ENCODE data around the gene KCNQ1.

KCNQ1 gene

GRCh38 chr11:2410616-2411015, 34.2 kb upstream of the KCNQ1 start:
- no peak for FAIRE-seq
- DNase-seq (ENCODE audit: insufficient read length, low spot score), result no peak

GRCh38 chr11:2411446-2412305, 33.1 kb upstream of the KCNQ1 start:
- DNase-seq (ENCODE audit: insufficient read length, low spot score) (no peak), FAIRE-seq (no peak)

DNA sequence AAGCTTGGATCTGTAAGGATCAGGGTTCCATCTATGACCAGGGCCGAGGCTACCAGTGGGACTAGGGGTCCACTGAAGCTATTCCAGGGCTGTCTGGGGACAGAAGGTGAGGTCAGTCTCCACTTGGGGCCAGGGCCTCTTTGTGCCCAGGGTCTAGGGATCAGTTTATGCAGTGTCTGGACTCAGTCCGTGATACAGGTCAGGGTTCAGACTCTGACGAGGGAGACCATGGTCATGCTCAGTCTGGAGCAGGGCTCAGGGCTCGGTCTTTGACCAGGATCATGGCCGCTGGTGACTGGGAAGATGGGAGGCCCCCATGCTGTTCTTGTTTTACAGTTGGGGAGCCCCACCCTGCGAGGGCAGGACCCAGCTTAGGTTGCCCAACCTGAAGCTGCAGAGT, 32.5 kb upstream of the KCNQ1 start:
- no peak for FAIRE-seq

DNA sequence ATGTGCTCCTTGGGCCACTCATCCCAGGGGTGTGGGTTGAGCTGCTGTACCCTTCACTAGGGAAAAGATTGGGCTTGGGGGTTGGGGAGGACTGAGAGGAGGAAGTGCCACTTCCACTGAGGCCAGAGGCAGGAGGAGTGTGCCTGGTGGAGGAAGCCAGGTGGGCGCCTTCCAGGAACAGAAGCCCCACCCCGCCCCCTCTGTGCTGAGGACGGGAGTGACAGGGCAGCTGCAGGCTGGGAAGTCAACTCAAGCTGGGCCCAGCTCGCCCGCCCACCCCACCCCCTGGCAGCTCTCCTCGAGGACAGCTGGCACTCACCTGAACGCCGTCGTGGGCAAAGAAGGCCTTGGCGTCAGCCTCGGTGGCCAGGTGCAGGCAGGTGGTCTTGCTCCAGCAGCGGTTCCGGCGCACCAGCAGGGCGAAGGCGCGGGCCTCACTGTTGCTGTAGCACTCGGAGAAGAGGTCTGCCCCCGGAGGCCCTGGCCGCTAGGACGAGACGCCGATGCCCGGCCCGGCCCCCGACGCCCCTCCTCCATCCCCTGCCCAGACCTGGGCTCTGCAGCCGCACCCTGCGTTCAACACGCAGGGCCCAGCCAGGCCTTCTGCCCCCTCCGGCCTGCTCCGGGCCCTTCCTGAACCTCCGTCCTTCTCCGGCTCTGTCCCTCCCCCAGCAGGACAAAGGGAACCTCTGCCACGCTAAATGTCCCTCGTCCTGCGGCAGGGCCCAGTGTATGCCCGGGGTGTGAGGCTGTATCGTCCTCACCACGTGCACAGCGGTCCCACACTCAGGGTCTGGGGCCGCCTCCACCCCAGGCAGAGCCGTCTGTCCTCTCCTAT, 30.8 kb upstream of the KCNQ1 start:
- FAIRE-seq, result no peak

More for the DNA sequence above, 32.5 kb upstream of the KCNQ1 start:
- no peak for DNase-seq (ENCODE audit: insufficient read length, low spot score)

DNA sequence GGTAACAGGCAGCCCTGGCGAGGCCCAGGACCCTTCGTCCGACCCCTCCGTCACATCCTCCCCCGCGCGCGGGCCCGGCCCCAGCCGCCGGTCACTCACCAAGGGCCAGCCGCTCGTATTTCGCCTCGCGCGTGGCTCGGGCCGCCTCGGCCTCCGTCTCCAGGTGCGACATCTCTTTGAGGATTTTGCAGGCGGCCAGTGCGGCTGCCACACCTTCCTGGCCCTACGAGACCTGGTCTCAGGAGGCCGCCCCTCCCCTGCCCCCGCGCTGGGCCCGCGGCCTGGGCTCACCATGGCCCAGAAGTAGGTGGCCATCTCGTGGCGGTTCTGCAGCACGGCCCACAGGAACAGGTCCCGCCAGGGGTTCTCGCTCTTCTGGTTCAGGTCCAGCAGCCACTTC, 30.2 kb upstream of the KCNQ1 start:
- FAIRE-seq, result no peak
- DNase-seq (ENCODE audit: insufficient read length, low spot score), result no peak

More for the DNA sequence above, 30.8 kb upstream of the KCNQ1 start:
- no peak for DNase-seq (ENCODE audit: insufficient read length, low spot score)

DNA sequence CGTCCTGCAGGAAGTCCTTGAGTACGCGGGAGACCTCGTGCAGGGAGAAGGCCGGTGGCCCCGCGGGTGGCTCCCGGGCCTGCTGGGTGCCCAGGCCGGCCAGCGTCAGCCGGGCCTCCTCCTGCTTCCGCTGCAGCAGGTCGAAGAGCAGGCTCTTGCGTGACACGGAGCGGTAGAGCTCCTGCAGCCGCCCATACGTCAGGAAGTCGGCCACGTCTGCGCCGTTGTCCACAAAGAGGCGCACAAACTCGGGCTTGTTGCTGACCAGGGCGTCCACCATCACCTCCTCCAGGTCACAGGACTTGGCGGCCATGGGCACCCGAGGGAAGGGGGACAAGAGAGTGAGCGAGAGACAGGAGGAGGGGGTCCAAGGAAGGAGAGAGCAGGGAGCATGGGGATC, 29.6 kb upstream of the KCNQ1 start:
- FAIRE-seq (no peak), DNase-seq (ENCODE audit: insufficient read length, low spot score) (no peak)

GRCh38 chr11:2415601-2416380, 29.0 kb upstream of the KCNQ1 start:
- FAIRE-seq (no peak), DNase-seq (ENCODE audit: insufficient read length, low spot score) (no peak)

- DNase-seq (ENCODE audit: insufficient read length, low spot score) (no peak), FAIRE-seq (no peak)
These were observed 28.0 kb upstream of the KCNQ1 start for GRCh38 chr11:2416765-2417164.

DNA sequence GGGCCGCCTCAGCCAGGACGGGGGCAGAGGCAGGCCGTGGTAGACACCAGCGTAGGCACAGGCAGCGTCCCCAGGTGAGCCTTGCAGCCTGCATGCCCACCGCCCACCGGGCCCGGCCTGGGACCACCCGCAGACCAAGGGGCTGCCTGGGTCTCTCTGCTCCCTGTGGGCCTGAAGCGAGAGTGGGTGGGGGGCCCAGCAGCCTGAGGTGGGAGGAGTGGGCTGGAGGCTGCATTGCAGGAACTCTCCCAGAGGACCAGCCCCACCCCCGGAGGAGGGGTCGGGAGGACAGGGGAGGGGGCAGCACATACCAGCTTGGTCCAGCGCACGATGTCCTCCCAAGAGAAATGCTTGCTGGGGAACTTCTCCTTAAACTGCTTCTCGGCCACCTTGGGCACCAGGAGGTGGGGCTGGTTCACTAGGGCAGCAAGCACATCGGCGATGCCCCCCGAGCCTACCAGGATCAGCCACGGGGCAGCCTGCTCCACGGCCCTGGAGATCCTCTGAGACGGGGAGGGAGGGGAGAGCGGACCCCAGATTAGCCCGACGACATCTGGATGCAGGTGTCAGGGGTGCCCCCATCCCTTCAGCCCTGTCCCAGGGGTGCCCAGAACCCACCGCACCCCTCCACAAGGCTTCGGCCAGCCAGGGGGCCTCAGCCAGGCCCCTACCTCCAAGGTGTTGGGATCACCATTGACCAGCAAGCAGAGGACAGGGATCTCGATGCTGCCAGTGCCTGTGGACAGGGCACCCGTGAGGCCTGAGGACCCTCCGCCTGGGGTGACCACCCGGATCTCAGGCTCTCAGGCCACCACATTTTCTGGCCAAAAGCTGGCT, 26.7 kb upstream of the KCNQ1 start:
- DNase-seq (ENCODE audit: insufficient read length, low spot score) (no peak), FAIRE-seq (no peak)

- DNase-seq (ENCODE audit: insufficient read length, low spot score) (no peak), FAIRE-seq (no peak)
These were observed 26.0 kb upstream of the KCNQ1 start for GRCh38 chr11:2418693-2419360.

- FAIRE-seq (peak; percentile 72), DNase-seq (ENCODE audit: insufficient read length, low spot score) (peak; percentile 88)
These were observed 24.9 kb upstream of the KCNQ1 start for GRCh38 chr11:2419638-2420501.

DNA sequence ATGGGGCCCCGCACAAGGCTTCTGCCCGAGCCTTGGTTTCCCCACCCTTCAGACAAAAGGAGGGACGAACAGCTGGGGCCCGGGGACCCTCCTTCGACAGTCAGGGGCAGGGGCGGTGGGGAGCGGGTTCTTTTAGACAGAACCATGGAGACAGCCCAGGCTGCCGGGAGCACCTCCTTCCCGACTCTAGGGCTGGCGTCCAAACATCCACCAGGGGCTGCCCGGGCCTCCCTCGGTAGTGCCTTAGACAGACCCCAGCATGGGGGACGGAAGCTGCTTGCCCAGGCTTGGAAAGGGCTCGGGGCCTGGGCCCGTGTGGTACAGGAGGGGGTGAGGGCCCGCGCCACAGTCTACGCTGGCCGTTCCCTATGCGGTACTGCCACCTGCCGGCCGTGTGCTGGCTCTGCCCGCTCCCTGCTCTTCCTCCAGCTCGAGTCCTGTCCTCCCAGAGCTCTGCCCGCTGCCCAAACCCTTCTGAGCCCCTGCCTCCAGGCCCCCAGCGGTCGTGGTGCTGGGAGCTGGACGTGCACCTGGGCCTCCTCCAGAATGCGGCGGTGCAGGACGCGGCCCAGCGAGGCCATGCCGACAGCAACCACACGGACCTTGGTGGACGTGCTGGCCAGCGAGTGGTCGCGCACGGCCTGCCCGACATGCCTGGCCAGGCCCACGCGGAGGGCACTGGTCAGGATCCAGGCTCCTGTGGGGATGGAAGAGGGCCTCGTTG, 24.1 kb upstream of the KCNQ1 start:
- no peak for FAIRE-seq
- DNase-seq (ENCODE audit: insufficient read length, low spot score), result peak; percentile 98

DNA sequence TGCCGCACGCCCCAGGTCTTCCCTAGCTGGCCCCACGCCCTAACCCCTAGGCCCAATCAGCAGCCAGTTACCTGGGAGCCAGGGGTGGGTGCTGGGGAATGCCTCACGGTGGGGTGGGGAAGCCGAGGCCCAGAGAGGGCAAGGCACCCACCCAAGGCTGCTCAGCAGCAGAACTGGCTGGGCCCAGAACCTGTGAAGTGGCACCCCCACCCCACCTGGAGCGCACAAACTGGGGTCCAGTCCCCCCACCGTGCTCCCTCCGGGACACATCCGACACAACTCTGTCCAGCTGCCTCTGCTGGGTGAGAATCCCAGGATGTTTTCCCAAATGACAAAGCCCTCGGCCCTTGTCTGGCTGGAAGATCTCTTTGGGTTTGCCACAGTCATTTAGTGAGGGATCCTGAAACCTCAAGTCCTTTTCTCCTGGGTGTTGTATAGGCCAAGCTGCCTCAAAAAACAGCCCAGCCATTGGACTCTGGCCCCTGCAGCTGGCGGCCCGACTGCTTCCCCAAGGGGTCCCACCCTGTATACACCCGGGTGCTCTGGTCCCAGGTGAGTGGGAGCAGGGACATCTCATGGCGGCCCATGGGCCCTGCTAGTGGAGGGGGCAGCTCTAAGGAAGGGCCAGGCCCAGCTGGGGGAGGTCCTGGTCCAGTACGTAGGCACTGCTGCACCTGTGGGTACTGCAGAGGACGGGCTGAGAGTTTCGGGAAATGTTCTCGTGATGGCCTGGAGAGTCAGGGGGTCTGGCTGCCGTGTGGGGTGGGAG, 23.4 kb upstream of the KCNQ1 start:
- no peak for DNase-seq (ENCODE audit: insufficient read length, low spot score)
- no peak for FAIRE-seq

DNA sequence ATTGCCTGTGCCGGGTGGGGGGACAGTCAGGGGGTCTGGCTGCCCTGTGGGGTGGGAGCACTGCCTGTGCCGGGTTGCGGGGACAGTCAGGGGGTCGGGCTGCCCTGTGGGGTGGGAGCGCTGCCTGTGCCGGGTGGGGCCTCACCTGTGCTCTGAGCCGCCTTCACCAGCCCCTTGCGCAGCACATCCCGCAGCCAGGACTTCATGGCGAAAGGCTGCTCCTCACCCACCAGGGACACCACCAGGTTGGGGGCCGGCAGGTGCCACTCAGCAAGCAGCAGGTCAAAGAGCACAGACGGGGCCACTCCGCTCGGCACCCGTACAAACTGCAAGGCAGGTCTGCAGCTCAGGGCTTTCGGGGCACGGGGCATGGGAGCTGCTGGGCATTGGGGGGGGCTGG, 22.8 kb upstream of the KCNQ1 start:
- no peak for DNase-seq (ENCODE audit: insufficient read length, low spot score)
- FAIRE-seq, result no peak

DNA sequence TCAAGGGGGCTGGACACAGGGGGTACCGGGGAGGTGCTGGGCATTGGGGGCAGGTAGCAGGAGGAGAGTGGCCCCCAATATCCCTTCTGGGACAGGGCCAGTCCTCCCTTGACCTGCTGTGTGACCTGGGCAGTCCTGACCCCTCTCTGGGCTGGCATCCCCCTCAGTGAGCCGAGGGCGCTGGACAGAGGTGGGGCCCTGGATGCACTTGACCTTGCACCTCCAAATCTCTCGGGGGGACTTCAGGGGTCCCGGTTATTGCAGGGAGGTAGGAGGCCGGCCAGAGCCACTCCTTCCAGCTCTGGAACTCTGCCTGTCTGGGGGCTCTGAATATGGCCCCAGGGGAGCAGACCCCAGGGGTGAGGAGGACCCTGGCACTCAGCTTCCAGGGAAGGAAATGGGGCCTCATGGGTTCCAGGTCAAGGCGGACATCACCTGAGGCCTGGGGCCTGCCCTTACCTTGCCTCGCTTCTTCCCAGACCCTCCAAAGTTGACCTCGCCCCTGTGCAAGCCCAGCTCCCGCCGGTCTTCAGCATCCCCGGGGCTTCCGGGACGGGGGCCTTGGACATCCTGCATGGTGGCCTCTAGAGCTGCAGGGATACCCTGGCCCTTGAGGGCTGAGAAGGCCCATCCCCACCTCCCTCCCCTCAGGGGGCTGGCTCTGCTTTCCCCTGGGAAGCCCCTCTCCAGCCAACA, 22.2 kb upstream of the KCNQ1 start:
- no peak for FAIRE-seq
- DNase-seq (ENCODE audit: insufficient read length, low spot score), result no peak

- FAIRE-seq, result no peak
- no peak for DNase-seq (ENCODE audit: insufficient read length, low spot score)
These were observed 21.4 kb upstream of the KCNQ1 start for GRCh38 chr11:2423157-2424025.
